HG02798 (cell line): Measurements from ENCODE around the gene GINS3.

Source experiments
- ATAC-seq: cut with Tn5 transposase; IDR thresholded peaks from one replicate; pipeline ENCODE4 v1.9.1; 2021; ENCODE audit warnings: mild to moderate bottlenecking; ENCODE audit not compliant: unreplicated experiment, poor library complexity

GINS3 gene

DNA sequence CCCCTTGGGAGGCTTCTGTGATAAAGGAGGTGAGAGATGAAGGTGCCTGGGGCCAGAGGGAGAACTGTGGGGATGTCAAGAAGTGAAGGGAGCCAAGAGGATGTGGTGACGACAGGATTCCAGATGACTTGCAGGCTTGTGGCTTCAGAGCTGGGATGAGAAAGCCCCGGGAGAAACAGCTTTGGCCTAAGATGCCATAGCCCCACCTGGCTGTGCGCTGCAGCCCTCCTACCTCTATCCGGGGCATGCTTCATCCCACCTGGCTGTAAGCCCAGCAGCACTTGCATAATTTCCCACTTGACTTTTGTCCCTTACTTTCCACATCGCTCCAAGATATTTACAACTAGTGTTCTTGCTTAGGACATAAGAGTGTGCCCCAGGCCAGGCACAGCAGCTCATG lies 29.3 kb downstream of the GINS3 start:
- ATAC-seq = no peak

DNA sequence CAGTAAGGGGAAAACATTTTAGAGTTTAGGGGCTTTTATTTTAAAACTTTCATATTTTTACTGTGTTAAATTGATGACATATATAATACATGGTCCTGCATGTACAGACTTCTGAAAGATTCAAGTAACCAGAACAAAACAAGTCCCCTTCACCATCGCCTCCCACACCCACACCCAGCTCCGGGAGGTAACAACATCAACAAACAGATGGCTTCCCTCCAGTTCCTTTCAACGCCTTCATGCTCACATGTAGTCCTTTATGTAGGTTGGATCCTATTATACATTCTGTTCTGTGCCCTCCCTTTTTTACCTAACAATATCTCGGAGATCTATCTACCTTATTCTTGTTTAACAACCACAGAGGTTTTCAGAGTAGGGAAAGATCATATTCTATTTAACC lies 30.5 kb downstream of the GINS3 start:
- no peak for ATAC-seq

DNA sequence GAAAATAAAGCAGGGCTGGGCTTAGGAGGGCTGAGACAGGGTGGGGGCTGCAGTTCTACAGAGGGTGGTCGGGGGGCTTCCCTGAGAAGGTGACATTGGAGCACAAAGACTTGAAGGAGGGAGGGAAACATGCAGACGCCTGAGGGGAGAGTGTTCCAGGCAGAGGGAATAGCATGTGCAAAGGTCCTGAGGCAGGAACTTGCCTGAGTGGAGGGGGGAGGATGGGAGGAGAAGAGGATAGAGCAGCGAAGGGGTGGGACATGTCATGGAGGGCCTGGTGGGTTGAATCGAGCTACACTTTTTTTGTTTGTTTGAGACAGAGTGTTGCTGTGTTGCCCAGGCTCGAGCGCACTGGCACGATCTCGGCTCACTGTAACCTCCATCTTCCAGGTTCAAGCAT lies 33.0 kb downstream of the GINS3 start:
- ATAC-seq = no peak

DNA sequence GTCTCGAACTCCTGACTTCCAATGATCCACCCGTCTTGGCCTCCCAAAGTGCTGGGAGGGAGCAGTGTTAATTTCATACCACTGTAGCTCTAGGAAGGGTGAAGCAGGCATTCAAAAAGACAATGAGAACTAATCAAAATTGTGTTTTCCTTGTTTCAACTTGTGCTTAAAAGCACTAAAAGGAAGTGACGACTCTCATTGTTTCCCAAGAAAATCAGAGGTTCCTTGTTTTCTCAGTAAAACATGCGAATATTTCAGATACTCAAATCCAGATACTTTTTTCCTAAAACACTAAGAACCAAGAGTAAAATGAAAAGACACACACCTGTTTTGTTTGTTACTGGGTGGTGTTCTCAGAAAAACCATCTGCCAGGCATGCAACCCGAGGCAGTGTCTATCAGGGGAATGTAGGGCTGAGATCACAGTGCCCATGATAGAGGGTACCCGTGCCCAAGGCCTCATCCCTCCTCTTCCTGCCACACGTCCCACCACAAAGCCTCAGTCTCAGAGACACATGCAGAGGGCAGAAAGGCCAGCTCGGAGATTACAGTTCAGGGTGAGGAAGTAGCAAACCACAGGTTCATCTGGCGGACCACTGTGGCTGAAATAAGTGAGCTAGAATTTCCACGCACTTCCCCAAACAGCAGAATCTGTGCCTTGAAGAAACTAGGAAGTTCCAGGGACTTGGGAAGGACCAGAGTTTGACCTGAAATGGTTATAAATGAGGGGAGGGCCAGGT lies 33.7 kb downstream of the GINS3 start:
- peak; percentile 83 for ATAC-seq

DNA sequence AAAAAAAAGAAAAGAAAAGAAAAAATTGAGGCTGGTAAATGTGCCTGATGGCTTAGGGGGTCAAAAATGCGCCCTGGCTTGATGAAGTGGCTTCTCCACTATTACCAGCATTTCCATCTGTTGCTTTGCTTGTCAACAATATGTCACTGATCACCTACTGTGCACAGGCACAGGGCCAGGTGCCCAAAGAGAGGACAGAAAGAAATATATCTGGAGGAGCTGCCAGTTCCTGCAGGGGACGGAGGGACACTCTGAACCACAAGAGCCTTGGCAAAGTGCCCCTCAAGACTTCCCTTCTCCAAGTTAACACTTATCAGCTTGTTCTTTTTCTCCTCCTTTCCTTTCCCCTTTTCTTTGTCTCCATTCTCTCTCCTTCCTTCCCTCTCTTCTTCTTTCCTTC lies 34.7 kb downstream of the GINS3 start:
- ATAC-seq = no peak

DNA sequence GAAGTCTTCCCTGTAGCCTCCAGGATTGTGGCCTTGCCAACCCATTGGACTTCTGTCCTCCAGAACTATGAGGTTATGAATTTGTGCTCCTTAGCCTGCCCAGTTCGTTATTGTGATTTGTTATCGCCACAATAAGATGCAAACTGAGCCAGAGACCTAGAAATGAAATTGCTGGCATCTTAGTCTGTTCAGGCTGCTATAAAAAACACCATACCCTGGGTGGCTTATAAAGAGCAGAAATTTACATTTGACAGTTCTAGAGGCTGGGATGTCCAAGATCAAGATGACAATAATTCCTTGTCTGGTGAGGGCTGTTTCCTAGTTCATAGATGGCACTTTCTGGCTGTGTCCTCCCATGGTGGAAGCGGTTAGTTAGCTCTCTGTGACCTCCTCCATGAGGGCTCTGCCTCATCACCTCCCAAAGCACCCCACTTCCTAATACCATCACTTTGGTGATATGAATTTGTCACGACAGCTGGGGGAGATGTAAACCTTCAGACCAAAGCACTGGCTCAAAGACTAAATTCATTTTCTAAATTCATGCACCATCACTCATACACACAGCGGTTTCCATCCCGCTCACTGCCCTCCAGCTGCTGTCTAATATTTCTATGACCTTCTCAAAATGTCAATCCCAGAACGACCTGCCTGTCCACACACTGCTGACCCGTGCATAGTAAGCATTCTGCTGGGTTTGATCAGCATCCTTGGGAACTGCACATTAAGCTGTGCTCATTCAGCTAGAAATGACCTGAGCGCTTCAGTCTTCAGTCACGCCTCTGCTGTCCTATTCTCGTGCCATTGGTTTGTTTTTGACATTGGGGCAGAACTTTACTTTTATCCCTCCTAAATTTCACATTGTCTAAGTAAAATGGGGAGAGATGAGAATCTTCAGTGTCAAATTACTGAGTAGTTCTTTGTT lies 36.6 kb downstream of the GINS3 start:
- no peak for ATAC-seq

DNA sequence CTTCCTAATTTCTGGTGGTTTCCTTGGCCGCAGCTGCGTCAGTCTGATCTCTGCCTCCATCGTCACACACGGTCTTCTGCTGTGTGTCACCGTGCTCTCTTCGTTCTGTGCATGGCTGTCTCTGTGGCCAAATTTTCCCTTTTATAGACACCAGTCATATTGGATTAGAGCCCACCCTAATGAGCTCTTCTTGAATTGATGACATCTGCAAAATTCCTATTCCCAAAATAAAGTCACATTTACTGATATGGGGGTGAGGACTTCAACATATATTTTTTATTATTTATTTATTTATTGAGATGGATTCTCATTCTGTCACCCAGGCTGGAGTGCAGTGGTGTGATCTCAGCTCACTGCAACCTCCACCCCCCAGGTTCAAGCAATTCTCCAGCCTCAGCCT lies 38.4 kb downstream of the GINS3 start:
- no peak for ATAC-seq

DNA sequence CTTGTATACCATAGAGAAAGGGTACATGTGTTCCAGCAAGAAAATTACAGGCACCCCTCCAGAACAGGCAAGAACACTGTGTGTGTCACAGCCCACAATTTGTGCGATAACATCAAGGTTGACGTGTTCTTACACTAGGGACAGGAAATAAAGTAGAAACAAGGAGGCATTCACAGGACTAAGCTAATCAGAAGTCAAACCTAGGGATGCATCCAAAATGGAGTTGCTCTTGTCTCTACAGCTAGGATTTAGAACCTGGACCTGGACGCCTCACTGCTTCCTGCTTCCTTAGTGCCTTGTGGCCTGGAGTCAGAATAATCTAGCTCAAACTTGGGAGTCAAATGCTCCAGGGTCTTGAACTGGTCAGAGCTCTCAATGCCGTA lies 41.3 kb downstream of the GINS3 start:
- no peak for ATAC-seq

DNA sequence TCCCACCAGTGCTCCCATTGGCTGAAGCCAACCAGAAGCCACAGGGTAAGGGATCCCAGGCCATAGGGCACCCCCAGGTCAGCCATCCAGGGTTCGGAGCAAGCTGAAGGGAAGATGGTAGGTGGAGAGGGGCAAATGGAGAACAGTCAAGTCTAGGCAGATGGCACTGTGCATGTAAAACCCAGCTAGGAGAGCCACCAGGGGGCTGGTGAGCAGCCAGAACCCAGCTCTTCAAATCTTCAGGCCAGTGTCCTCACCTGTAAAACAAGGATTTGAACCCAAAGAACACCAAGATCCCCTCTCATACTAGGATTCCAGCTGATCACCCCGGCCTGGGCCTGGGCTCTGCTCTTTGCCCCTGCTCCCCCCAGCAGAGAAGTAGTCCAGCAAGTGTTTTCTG lies 43.5 kb downstream of the GINS3 start:
- ATAC-seq = no peak

DNA sequence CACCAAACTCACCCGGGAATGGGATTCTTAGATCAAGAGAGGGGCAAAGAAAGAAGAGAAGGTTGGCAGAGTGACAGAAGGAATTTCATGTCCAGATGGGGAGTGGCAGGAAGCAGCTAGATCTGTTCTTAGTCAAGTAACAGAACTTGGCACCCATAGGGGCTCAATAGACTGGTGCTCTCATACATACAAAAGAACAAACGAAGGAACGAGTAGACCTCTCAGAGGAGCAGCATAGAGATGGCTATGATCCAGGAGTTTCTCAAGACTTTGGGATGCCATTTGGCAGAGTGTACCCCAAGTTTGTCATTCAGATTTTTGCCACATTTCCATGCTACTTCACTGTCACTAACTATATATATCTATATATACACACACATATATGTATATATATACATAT lies 47.9 kb downstream of the GINS3 start:
- ATAC-seq = no peak

DNA sequence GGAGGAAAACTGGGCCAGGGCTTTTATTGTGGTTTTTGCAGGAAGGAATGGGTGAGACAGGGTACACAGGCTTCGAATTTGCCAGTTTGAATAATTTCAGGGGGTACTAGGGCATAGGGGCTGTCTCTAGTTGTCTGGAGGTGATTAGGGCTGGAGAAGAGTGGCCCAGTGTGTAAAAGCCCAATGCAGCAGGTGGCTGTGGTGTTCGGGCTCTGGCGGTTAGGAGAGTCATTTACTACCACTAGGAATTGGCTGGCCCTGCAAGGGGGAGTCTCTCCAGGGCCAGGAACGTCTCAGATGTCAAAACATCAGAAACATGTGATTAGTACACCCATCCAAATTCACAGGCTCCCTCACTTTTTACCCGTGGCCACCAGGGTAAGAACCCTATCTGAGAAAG lies 50.3 kb downstream of the GINS3 start:
- ATAC-seq = no peak

DNA sequence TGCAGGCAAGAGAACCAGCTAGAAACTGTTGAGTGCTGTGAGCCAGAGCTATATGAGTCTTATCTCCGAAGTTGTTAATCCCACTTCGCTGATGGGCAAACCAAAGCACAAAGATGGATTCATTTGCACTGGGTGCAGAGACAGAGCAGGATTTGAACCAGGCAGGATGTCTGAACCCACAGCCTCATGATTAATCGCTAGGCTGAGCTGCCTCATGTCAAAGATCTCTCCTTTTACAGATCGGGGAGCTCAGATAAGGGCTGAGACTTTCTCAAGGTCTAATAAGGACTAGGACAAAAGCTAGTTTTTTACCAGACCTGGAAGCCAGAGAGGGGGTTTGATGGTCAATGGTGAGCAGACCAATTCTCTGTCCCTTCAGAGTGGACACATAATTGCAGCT lies 51.5 kb downstream of the GINS3 start:
- ATAC-seq = no peak

DNA sequence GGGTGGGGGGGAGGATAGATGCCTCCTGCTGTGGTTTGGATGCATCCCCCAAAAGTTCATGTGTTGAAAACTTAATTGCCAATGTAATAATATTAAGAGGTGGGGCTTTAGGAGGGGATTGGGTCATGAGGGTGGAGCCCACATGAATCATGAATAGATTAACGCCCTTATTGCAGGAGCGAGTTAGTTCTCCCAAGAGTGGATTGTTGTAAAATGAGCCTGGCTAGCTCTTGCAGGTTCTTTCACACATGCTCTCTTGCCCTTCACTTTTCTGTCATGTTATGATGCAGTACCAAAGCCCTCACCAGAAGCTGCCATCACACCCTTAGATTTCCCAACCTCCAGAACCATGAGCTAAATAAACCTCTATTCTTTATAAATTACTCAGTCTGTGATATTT lies 52.0 kb downstream of the GINS3 start:
- no peak for ATAC-seq

DNA sequence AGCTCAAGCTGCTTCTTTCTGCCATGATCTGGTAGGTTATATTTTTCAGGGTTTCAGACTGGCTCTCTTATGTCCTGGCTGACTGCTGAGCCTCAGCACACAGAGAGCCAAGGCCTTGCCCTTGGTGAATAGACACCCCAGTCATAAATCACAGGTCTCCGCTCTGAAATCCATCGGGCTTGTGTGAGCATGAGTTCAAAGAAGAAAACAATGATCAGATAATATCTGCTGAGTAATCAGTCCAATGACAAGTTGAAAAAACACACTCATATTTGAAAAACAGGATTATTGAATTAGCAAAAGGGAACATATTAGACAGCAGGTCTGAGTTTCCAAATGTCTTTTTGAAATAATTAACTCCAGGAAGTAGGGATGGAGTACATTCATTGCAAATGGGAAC lies 56.6 kb downstream of the GINS3 start:
- no peak for ATAC-seq

DNA sequence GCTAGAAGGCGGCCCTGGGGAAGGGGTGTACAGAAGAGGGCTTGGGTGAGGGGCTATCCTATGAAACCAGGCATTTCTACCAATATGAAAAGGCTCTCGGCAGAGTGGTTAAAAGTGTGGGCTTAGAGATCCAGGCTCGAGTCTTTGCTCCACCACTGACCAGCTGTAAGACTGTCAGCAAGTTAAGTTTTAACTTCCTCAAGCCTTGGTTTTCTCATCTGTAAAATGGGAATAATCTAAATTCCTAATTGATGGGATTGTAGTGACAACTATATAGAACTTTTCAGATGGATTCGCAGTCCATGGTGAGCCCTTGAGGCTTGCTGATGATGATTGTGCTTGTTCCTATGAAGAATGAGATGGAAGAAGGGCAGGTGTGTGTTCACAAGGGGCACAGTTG lies 57.0 kb downstream of the GINS3 start:
- no peak for ATAC-seq

DNA sequence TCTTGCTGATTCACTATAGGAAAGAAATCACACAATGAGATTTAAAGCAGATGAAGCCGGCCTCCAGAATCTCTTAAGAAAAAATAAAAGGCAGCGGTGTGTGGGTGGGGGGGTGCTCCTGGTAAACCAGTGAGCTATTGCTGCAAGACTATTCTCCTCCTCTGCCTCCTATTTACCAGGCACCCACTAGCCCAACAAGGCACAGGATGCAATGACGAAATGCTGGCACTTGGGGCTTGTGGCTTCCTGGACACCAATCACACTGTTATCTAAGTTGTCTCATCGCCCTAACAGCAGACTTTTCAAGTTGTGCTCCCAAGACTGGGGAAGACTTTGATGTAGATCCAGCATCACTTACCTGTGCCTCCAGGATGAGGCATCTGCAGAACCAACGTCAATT lies 57.5 kb downstream of the GINS3 start:
- ATAC-seq = no peak

DNA sequence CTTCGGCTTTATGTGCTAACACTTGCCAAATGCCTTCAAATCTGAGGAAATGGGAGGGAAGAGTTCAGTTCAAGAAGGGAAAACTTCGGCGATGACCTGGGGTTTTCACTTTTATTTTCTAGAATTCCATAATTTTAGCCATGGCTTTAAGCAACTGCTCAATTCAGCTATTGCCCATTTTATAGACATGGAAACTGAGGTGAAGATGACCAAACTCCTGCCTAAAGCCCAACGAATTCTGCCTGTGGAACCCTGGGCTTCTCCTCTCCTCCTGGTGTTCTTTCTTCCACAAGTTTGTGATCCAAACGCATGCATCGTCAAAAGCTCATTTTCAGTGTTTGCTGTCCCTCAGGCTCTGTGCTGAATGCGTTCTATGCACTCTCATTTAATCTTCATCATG lies 58.3 kb downstream of the GINS3 start:
- ATAC-seq = no peak

DNA sequence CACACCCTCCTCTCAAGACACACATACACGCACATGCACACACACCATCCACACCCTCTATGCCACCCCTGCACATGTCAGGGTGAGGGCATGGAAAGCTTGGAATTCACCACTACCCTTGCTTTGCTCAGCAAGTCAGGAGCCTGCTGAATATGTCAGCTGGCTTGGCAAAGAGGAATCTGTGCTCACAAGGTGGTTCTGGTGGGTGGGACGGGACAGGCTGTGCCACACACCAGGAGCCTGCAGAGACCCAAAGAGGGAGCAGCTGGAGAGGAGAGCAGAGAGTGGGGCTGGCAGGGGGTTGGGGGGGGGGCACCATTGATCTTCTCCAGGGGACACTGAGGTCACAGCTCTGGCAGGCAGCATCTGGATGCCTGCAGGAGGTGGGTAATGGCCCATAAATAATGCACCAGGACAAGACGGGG lies 59.0 kb downstream of the GINS3 start:
- ATAC-seq = no peak

DNA sequence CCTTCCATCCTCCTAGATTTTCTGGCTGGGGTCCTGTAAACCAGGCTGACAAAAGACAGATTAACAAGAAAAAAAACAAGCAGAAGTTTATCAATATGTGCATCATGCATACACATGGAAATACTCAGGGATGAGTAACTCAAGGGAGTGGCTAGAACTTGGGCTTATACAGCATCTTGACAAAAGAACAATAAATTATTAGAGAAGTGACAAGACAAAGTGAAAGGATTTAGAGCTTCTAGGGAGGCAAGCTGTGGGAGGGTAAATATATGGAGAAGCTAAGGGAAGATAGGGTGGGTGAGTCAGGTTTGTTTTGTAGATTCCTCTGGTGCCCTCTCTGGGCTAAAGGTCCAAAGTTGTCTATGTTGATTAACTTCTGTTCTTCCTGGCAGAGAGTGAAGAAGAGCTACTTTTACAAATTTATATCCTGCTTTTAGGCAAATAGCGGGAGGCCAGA lies 59.7 kb downstream of the GINS3 start:
- no peak for ATAC-seq

DNA sequence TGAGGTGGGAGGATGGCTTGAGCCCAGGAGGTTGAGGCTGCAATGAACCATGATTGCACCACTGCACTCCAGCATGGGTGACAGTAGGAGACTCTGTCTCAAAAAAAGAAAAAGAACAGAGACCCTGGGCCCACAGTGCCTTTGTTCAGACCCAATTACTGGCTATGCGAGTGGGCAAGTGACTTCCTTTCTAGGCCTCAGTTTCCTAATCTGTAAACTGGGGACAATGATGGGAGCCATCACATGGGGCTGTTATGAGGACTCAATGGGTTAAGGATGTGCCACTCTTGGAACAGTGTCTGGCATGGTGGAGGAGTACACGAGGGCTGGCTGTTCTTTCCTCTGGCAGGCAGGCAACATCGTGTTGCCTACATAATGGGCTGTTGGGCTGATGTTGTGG lies 60.4 kb downstream of the GINS3 start:
- no peak for ATAC-seq

DNA sequence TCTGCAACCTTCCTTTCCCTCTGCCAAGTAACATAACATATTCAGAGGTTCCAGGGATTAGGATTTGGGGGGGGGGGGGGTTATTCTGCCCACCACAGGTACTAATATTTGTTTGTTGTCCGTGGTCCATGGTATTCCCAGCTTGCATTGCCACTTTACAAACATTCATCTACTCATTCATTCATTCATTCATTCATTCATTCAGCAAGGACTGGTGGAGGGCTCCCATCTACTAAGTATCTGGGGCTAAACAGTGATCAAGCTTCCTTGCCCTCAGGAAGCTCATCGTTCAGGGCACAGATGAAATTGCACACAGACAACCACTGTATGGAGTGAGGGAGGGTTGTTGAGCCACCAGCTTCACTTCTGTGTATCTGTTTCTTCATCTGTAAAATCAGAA lies 61.9 kb downstream of the GINS3 start:
- ATAC-seq = no peak

DNA sequence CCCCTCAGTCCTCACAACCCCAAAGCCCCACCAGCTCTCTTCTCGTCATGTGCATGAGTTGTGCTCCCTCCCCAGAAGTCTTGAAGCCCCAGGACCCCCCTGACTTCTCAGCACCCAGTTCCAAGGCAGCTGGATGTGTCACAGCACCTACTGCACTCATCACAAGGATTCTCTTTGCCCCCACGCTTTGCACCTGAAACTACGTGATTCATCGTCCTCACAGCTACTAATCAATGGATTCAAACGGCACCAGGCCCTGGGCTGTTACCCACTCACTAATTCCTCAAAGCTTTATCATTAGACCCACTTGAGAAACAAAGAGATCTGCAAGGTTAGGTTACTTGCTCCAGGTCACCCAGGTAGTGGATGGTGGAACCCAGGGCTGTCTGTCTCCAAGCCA lies 62.6 kb downstream of the GINS3 start:
- no peak for ATAC-seq
